Natural killer cell (primary cell): ENCODE measurements around the gene GRHL3. TPM values are rescaled to one million over a fixed set of nuclear protein-coding genes. Genes with fewer than 3 reads are reported as not detected.

Experiments used
- ATAC-seq, 3 donors: fragments of 150-1000 bp in 2 of 3; fragments of 200-7000 bp in 1 of 3; cut with Tn5 transposase; 1 replicate in 1 of 3; 2 replicates in 2 of 3; pipeline ENCODE4 v1.10.0; 2021; ENCODE audit warnings: mild to moderate bottlenecking in 2 of 3, moderate library complexity in 2 of 3
- DNase-seq, 2 donors: peaks; one replicate each; pipeline versions ENCODE4 v3.0.0 to v3.0.0-alpha.2; 2013 to 2021; ENCODE audit warnings: mixed read lengths in 1 of 2
- H3K27ac ChIP-seq: one replicate; pipeline ENCODE4 v1.5.1; 2013; ENCODE audit warnings: mild to moderate bottlenecking, low read length
- H3K27me3 ChIP-seq: one replicate; pipeline ENCODE4 v1.6.1; 2013; ENCODE audit warnings: low read length; ENCODE audit not compliant: control insufficient read depth, insufficient read depth
- H3K36me3 ChIP-seq: one replicate; pipeline ENCODE4 v1.6.1; 2013; ENCODE audit warnings: low read length; ENCODE audit not compliant: control insufficient read depth, insufficient read depth
- H3K4me1 ChIP-seq: one replicate; pipeline ENCODE4 v1.6.1; 2013; ENCODE audit warnings: low read length; ENCODE audit not compliant: control insufficient read depth, insufficient read depth
- H3K4me3 ChIP-seq: one replicate; pipeline ENCODE4 v1.5.1; 2013; ENCODE audit warnings: low read length
- H3K9me3 ChIP-seq: one replicate; pipeline ENCODE4 v1.6.1; 2013; ENCODE audit warnings: low read length; ENCODE audit not compliant: control insufficient read depth, insufficient read depth
- H3K27ac Mint-ChIP-seq, 2 donors: one replicate each; pipeline ENCODE4 v1.8.0; 2022; ENCODE audit warnings: mild to moderate bottlenecking in 2 of 2, mixed read lengths in 2 of 2, moderate library complexity in 1 of 2
- H3K27me3 Mint-ChIP-seq, 2 donors: one replicate each; pipeline ENCODE4 v1.8.0; 2022; ENCODE audit warnings: low read depth in 2 of 2, mixed read lengths in 2 of 2
- H3K36me3 Mint-ChIP-seq: one replicate; pipeline ENCODE4 v1.8.0; 2022; ENCODE audit warnings: mixed read lengths
- H3K4me1 Mint-ChIP-seq, 2 donors: one replicate each; pipeline ENCODE4 v1.8.0; 2022; ENCODE audit warnings: mixed read lengths in 2 of 2
- H3K4me3 Mint-ChIP-seq: one replicate; pipeline ENCODE4 v1.8.0; 2022; ENCODE audit warnings: mild to moderate bottlenecking, moderate library complexity, mixed read lengths
- H3K9me3 Mint-ChIP-seq, 2 donors: one replicate each; pipeline ENCODE4 v1.8.0; 2022; ENCODE audit warnings: mixed read lengths in 2 of 2
- CTCF ChIP-seq: fragments of 200-600 bp; IDR thresholded peaks from one replicate; pipeline ENCODE4 v1.8.0; 2022; ENCODE audit warnings: antibody characterized with exemption
- WGBS: methylation state at CpG from one replicate; pipeline ENCODE4 v1.1.7; 2013; ENCODE audit warnings: missing lambda C conversion rate; ENCODE audit not compliant: insufficient coverage; 5-methylcytosine and 5-hydroxymethylcytosine counted together
- intact Hi-C: fragments of 100-400 bp; cut with micrococcal nuclease; formaldehyde crosslinking; loops from one replicate; pipeline ENCODE4 v1.14.2; 2022
- total RNA-seq, 4 donors: library from RNA; stranded (reverse); fragments of 120-200 nt in 1 of 4; gene quantifications; one replicate each; pipeline versions ENCODE4 v1.2.3 to v1.2.4, GENCODE V29; 2013 to 2022

The GRHL3 gene
- total RNA-seq, 3 donors from 2014 or later (not counting 1 experiment from before 2014, with no cell fraction given): not detected

GRCh38 chr1:24295535-24295934 is 23.6 kb upstream of the GRHL3 start:
- 83% methylated on average over 3 of the region's 5 CpGs for WGBS
- H3K4me3 ChIP-seq: no peak overlapping the region
- H3K4me1 Mint-ChIP-seq: no peaks in the 10 kb centered on the region
- no peak for DNase-seq
- no peak for TF ChIP-seq CTCF
- no peaks in the 10 kb centered on the region for H3K27me3 ChIP-seq
- no peaks in the 10 kb centered on the region for H3K9me3 ChIP-seq
- H3K36me3 Mint-ChIP-seq: no peaks in the 10 kb centered on the region
- no peak overlapping the region for H3K4me3 Mint-ChIP-seq
- intact Hi-C loops: no loop called here
- H3K9me3 Mint-ChIP-seq: no peaks in the 10 kb centered on the region
- no peaks in the 10 kb centered on the region for H3K4me1 ChIP-seq
- H3K27ac ChIP-seq: no peak overlapping the region
- peaks cover 27 to 39% of the 10 kb centered on the region in 2 donors for H3K27me3 Mint-ChIP-seq
- no peak overlapping the region for H3K27ac Mint-ChIP-seq
- no peak for ATAC-seq
- no peaks in the 10 kb centered on the region for H3K36me3 ChIP-seq

GRCh38 chr1:24297187-24297851 is 21.8 kb upstream of the GRHL3 start:
- ATAC-seq: no peak
- 92% methylated on average over 5 of the region's 5 CpGs for WGBS
- no peaks in the 10 kb centered on the region for H3K36me3 Mint-ChIP-seq
- H3K4me3 ChIP-seq: no peak overlapping the region
- intact Hi-C loops: no loop called here
- no peaks in the 10 kb centered on the region for H3K4me1 ChIP-seq
- H3K27me3 ChIP-seq: no peaks in the 10 kb centered on the region
- H3K36me3 ChIP-seq: no peaks in the 10 kb centered on the region
- no peak for DNase-seq
- H3K9me3 ChIP-seq: no peaks in the 10 kb centered on the region
- H3K27ac Mint-ChIP-seq: no peak overlapping the region
- H3K27me3 Mint-ChIP-seq: peaks cover 21 to 35% of the 10 kb centered on the region in 2 donors
- H3K4me3 Mint-ChIP-seq: no peak overlapping the region
- TF ChIP-seq CTCF: no peak
- H3K4me1 Mint-ChIP-seq: no peaks in the 10 kb centered on the region
- no peak overlapping the region for H3K27ac ChIP-seq
- no peaks in the 10 kb centered on the region for H3K9me3 Mint-ChIP-seq

- WGBS: 93% methylated on average over 4 of the region's 4 CpGs
- H3K4me3 Mint-ChIP-seq: no peak overlapping the region
Observed at GRCh38 chr1:24297852-24298232, 21.3 kb upstream of the GRHL3 start.

More at GRCh38 chr1:24297852-24298232, 21.3 kb upstream of the GRHL3 start:
- Histone ChIP-seq H3K27ac (no peak overlapping the region), H3K36me3 (no peaks in the 10 kb centered on the region), H3K9me3 (no peaks in the 10 kb centered on the region), H3K4me3 (no peak overlapping the region), H3K27me3 (no peaks in the 10 kb centered on the region), H3K4me1 (no peaks in the 10 kb centered on the region)
- Mint-ChIP-seq H3K9me3 (no peaks in the 10 kb centered on the region), H3K4me1 (no peaks in the 10 kb centered on the region), H3K27ac (no peak overlapping the region), H3K27me3 (peaks cover 21 to 39% of the 10 kb centered on the region in 2 donors), H3K36me3 (no peaks in the 10 kb centered on the region)
- DNase-seq (no peak), ATAC-seq (no peak)
- intact Hi-C loops: no loop called here
- no peak for TF ChIP-seq CTCF
